Mammary epithelial cell (primary cell): ENCODE measurements around the gene CHRNE.

ENCODE experiments used
- EZH2 ChIP-seq: IDR thresholded peaks from 2 replicates; pipeline ENCODE4 v1.6.1; 2012; ENCODE audit warnings: low read length, inconsistent platforms, borderline replicate concordance
- TF ChIP-seq, protein P1 (sequence below), 2 donors: IDR thresholded peaks in 1 of 2; conservative IDR thresholded peaks in 1 of 2; 2 replicates each; pipeline ENCODE4 v1.5.1; 2011 to 2012; ENCODE audit warnings: inconsistent platforms in 2 of 2, low read length in 2 of 2, mild to moderate bottlenecking in 2 of 2, control low read depth in 1 of 2, low read depth in 1 of 2; ENCODE audit not compliant: insufficient read depth in 1 of 2; ENCODE audit errors: extremely low read depth in 1 of 2

DNA sequence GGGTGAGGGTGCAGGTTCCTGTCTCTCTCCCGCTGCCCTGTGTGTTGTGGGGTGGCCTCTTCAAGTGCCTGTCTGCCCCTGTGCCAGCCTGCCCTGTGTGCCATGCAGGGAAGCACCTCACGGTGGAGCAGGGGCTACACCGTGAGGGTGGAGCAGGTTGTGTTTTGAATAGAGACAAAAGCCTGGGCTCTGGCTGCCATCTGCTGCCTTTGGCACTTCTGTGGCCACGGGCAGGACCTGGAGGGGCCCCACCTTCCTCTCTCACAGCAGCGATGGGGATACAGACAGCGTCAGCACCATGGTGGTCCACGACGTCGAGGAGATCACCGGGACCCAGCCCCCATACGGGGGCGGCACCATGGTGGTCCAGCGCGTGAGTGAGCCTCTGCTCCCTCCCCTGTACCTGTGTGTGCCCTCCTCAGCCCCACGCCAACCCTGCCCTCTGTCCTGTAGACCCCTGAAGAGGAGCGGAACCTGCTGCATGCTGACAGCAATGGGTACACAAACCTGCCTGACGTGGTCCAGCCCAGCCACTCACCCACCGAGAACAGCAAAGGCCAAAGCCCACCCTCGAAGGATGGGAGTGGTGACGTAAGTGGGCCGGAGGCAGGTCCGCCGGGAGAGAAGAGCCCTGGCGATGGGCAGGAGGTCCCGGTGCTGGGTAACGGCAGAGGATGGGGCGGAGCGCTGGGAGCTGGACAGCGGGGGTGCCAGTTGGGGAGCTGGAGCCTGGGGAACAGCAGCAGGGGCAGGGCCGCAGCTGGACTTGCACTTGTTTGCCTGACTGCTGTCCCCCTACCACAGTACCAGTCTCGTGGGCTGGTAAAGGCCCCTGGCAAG lies 9.0 kb downstream of the CHRNE start:
- TF ChIP-seq, protein P1, sequence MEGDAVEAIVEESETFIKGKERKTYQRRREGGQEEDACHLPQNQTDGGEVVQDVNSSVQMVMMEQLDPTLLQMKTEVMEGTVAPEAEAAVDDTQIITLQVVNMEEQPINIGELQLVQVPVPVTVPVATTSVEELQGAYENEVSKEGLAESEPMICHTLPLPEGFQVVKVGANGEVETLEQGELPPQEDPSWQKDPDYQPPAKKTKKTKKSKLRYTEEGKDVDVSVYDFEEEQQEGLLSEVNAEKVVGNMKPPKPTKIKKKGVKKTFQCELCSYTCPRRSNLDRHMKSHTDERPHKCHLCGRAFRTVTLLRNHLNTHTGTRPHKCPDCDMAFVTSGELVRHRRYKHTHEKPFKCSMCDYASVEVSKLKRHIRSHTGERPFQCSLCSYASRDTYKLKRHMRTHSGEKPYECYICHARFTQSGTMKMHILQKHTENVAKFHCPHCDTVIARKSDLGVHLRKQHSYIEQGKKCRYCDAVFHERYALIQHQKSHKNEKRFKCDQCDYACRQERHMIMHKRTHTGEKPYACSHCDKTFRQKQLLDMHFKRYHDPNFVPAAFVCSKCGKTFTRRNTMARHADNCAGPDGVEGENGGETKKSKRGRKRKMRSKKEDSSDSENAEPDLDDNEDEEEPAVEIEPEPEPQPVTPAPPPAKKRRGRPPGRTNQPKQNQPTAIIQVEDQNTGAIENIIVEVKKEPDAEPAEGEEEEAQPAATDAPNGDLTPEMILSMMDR (conservative IDR thresholded peaks at IDR 0.05 in 1 of 2, IDR thresholded peaks at IDR 0.05 in 1 of 2; ENCODE audit: extremely low read depth in 1 of 2, insufficient read depth in 1 of 2, low read depth in 1 of 2, low read length in 2 of 2) = no peak
- TF ChIP-seq EZH2 = no peak
